Activated CD4-positive, alpha-beta T cell treated with anti-CD3 and anti-CD28 coated beads, Interleukin-2, Interleukin-4, amounts not matched to agents 100 ng/mL and 50 ng/mL, durations not matched to agents 16 hours and 8 hours (primary cell): ENCODE measurements around the gene TRIM21.
"Not testable (repeated sequence)": the region's sequence is repeated elsewhere in the genome, so short reads cannot be mapped to it uniquely, and the experiment has no call there.

ENCODE experiments used
- DNase-seq: peaks from one replicate; pipeline ENCODE4 v3.0.0-alpha.2; 2020; ENCODE audit warnings: low spot score

Gene TRIM21

GRCh38 chr11:4393209-4393857, at the start of gene TRIM21:
Gene TRIM21 (minus strand): TSS chr11:4393702. CDS start chr11:4390409, 3,293 bp downstream.
- peak; percentile 88 for DNase-seq

- no peak for DNase-seq
Measured at GRCh38 chr11:4441515-4441914, 48.0 kb upstream of the TRIM21 start.

- no peak for DNase-seq
Measured at GRCh38 chr11:4436411-4436810, 42.9 kb upstream of the TRIM21 start.

GRCh38 chr11:4433856-4434255, 40.4 kb upstream of the TRIM21 start:
- no peak for DNase-seq

GRCh38 chr11:4430051-4430450, 36.5 kb upstream of the TRIM21 start:
- DNase-seq, result no peak

- DNase-seq, result no peak
Measured at GRCh38 chr11:4418403-4418802, 24.9 kb upstream of the TRIM21 start.

- no peak for DNase-seq
Measured at GRCh38 chr11:4416816-4417215, 23.3 kb upstream of the TRIM21 start.

- no peak for DNase-seq
Measured at GRCh38 chr11:4416306-4416705, 22.8 kb upstream of the TRIM21 start.

GRCh38 chr11:4406206-4406605, 12.7 kb upstream of the TRIM21 start:
- not testable (repeated sequence) for DNase-seq

GRCh38 chr11:4393858-4394223, 339 bp upstream of the TRIM21 start:
- DNase-seq, result no peak

GRCh38 chr11:4388221-4388620, 5.3 kb downstream of the TRIM21 start:
- no peak for DNase-seq

- no peak for DNase-seq
Measured at GRCh38 chr11:4385978-4386740, 7.3 kb downstream of the TRIM21 start.

- DNase-seq, result no peak
Measured at GRCh38 chr11:4381901-4382300, 11.6 kb downstream of the TRIM21 start.

GRCh38 chr11:4375431-4376140, 17.9 kb downstream of the TRIM21 start:
- DNase-seq, result peak; percentile 28

GRCh38 chr11:4370166-4370565, 23.3 kb downstream of the TRIM21 start:
- no peak for DNase-seq

GRCh38 chr11:4368286-4368685, 25.2 kb downstream of the TRIM21 start, which contains the start of gene OR52B4:
Gene OR52B4 (minus strand): TSS chr11:4368386. CDS start chr11:4368295, 91 bp downstream.
- no peak for DNase-seq

- DNase-seq, result not testable (repeated sequence)
Measured at GRCh38 chr11:4348142-4348541, 45.4 kb downstream of the TRIM21 start.

- DNase-seq, result not testable (repeated sequence)
Measured at GRCh38 chr11:4345366-4345765, 48.1 kb downstream of the TRIM21 start.
